Measurements from ENCODE around the gene ADH1C.
"Not testable (repeated sequence)": the region's sequence is repeated elsewhere in the genome, so short reads cannot be mapped to it uniquely, and the experiment has no call there.

The ADH1C gene

DNA sequence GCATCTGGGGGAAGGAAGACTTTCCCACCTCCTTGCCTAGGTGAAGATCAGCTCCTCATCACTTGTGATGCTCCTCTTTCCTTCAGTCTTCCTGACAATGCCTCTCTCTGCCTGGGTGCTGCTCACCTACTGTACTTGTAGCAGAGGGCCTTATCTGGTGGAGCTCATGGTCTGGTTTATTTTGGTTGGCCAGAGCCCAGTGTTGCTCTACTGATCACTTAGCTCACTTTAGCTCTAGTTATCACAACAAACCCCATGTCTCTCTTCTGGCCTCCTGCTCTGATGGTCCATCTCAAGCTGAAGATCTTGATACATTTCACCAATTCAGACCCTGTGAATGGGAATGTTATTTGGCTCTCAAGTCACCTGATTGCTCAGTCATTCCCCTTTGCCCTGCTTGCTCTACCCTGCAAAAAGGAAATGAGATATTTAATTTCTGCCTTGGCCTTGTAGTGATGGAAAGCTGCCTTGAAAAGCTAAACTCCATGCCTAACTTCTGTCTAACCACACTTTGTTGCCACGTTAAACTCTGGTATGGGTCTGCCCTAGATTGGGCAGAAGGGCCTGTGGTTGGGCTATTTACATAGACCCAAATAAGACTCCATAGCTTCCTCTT is 30.3 kb upstream of the ADH1C start:
- peaks cover 3 to 17% (median 15%) of the 10 kb centered on the region in 5 donors for H3K4me1 ChIP-seq (ENCODE audit: control insufficient read depth in 5 of 5, insufficient read depth in 5 of 5, low read length in 5 of 5)
- peaks cover 0 to 3% (median 0%) of the 10 kb centered on the region in 5 donors for H3K9me3 ChIP-seq (ENCODE audit: control insufficient read depth in 5 of 5, low read length in 5 of 5)
- peak overlapping the region; percentile 75 for H3K27ac ChIP-seq (ENCODE audit: low read depth, low read length)
- no peak overlapping the region for H3K9ac ChIP-seq (ENCODE audit: low read length in 5 of 5)
- no peaks in the 10 kb centered on the region for H3K27me3 ChIP-seq (ENCODE audit: control insufficient read depth in 5 of 5, insufficient read depth in 4 of 5, low read length in 5 of 5)
- H3K4me3 ChIP-seq (ENCODE audit: low read depth in 1 of 5, low read length in 5 of 5) = peak overlapping the region in 1 of 5 donors; percentile 26
- H3K36me3 ChIP-seq (ENCODE audit: control insufficient read depth in 5 of 5, insufficient read depth in 5 of 5, low read length in 5 of 5) = no peaks in the 10 kb centered on the region

DNA sequence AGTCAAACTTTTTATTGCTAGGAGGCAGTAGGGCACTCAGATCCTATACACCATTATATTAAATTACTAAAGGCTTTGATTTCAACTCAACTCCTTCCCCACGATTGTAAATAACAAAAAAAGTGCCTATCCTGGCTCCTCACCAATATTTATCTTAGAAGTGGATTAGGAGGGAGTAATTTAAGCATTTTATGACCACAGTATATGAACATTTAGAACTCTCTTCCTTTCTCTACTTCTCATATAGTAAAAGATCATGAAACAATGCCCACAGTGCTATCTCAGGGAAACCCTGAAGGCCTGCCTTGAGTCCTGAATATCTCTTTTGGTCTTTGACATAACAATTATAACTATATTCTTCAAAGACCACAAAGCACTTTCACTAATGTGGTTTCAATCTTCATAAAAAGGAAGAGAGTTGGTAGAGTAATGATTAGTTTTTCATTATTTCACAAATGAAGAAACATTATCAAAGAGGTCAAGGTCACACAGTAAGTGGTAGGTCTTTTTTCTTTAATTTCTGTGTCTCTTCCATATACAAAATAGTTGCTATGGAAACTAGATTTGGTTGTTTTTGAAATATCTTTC is 29.1 kb upstream of the ADH1C start:
- no peaks in the 10 kb centered on the region for H3K36me3 ChIP-seq (ENCODE audit: control insufficient read depth in 5 of 5, insufficient read depth in 5 of 5, low read length in 5 of 5)
- H3K4me1 ChIP-seq (ENCODE audit: control insufficient read depth in 5 of 5, insufficient read depth in 5 of 5, low read length in 5 of 5) = peaks cover 3 to 21% (median 15%) of the 10 kb centered on the region in 5 donors
- H3K27ac ChIP-seq (ENCODE audit: low read depth, low read length) = no peak overlapping the region
- peaks cover 0 to 3% (median 0%) of the 10 kb centered on the region in 5 donors for H3K9me3 ChIP-seq (ENCODE audit: control insufficient read depth in 5 of 5, low read length in 5 of 5)
- no peak overlapping the region for H3K4me3 ChIP-seq (ENCODE audit: low read depth in 1 of 5, low read length in 5 of 5)
- no peak overlapping the region for H3K9ac ChIP-seq (ENCODE audit: low read length in 5 of 5)
- H3K27me3 ChIP-seq (ENCODE audit: control insufficient read depth in 5 of 5, insufficient read depth in 4 of 5, low read length in 5 of 5) = no peaks in the 10 kb centered on the region

DNA sequence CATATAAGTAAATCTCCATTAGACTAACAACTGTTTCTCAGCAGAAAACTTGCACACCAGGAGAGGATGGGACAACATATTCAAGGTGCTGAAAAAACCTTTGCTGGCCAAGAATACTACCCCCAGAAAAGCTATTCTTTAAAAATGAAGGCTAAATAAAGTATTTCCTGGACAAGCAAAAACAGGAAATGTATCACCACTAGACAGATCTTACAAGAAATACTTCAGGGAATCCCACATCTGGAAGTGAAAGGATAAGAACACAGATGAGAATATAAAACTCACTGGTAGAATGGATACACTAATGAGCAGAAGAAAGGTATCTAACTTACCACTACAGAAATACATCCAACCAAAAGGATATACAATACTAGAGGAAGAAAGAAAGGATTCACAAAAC is 27.0 kb upstream of the ADH1C start:
- H3K27me3 ChIP-seq (ENCODE audit: control insufficient read depth in 5 of 5, insufficient read depth in 4 of 5, low read length in 5 of 5) = no peaks in the 10 kb centered on the region
- H3K9me3 ChIP-seq (ENCODE audit: control insufficient read depth in 5 of 5, low read length in 5 of 5) = peaks cover 0 to 3% (median 0%) of the 10 kb centered on the region in 5 donors
- peaks cover 3 to 16% (median 15%) of the 10 kb centered on the region in 5 donors for H3K4me1 ChIP-seq (ENCODE audit: control insufficient read depth in 5 of 5, insufficient read depth in 5 of 5, low read length in 5 of 5)
- H3K27ac ChIP-seq (ENCODE audit: low read depth, low read length) = no peak overlapping the region
- no peak overlapping the region for H3K9ac ChIP-seq (ENCODE audit: low read length in 5 of 5)
- no peaks in the 10 kb centered on the region for H3K36me3 ChIP-seq (ENCODE audit: control insufficient read depth in 5 of 5, insufficient read depth in 5 of 5, low read length in 5 of 5)
- no peak overlapping the region for H3K4me3 ChIP-seq (ENCODE audit: low read depth in 1 of 5, low read length in 5 of 5)

DNA sequence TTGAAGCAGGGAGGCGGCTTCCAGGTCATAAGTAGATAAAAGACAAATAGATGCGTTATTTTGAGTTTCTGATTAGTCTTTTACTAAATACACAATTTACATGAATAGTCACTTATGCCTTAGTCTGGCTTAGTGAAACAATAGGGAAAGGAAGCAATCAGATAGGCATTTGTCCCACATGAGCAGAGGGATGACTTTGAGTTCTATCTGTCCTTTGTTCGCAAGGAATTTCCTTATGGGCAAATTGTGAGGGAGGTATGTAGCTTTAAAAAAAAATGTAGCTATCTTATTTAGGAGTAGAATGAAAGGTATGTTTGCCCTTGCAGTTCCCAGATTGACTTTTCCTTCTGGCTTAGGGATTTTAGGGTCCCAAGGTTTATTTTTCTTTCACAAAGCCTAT is 26.3 kb upstream of the ADH1C start:
- Histone ChIP-seq H3K27me3 (ENCODE audit: control insufficient read depth in 5 of 5, insufficient read depth in 4 of 5, low read length in 5 of 5) (no peaks in the 10 kb centered on the region), H3K36me3 (ENCODE audit: control insufficient read depth in 5 of 5, insufficient read depth in 5 of 5, low read length in 5 of 5) (no peaks in the 10 kb centered on the region), H3K4me3 (ENCODE audit: low read depth in 1 of 5, low read length in 5 of 5) (no peak overlapping the region), H3K27ac (ENCODE audit: low read depth, low read length) (no peak overlapping the region), H3K9ac (ENCODE audit: low read length in 5 of 5) (no peak overlapping the region), H3K9me3 (ENCODE audit: control insufficient read depth in 5 of 5, low read length in 5 of 5) (peaks cover 0 to 3% (median 0%) of the 10 kb centered on the region in 5 donors), H3K4me1 (ENCODE audit: control insufficient read depth in 5 of 5, insufficient read depth in 5 of 5, low read length in 5 of 5) (peaks cover 3 to 16% (median 13%) of the 10 kb centered on the region in 5 donors)

DNA sequence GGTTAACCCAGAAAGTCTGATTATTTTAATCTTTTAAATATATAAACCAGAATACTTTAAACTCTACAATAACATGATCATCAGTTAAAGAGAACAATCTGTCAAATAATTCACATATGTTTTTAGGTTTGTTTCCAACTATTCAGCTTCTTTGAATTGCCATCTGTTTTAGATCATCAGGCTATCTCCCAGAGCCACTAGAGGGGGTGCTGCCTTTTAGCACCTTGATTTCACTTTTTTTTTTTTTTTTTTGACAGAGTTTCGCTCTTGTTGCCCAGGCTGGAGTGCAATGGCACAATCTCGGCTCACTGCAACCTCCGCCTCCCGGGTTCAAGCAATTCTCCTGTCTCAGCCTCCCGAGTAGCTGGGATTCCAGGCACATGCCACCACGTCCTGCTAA is 24.8 kb upstream of the ADH1C start:
- H3K27me3 ChIP-seq (ENCODE audit: control insufficient read depth in 5 of 5, insufficient read depth in 4 of 5, low read length in 5 of 5); H3K4me1 ChIP-seq (ENCODE audit: control insufficient read depth in 5 of 5, insufficient read depth in 5 of 5, low read length in 5 of 5); H3K27ac ChIP-seq (ENCODE audit: low read depth, low read length): not testable (repeated sequence)

DNA sequence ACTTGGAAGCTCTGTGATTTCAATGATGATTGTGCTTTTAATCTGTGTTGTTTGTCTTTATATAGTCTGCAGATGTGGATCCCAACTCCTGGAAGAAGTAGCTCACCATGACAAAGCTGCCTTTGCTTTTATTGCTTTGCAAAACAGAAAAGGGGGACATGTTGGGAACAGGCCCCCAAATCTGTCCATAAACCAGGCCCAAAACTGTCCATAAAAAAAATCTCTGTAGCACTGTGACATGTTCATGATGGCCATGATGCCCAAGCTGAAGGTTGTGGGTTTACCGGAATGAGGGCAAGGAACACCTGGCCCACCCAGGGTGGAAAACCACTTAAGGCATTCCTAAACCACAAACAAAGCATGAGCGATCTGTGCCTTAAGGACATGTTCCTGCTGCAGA is 19.9 kb upstream of the ADH1C start:
- not testable (repeated sequence) for H3K27ac ChIP-seq (ENCODE audit: low read depth, low read length); H3K9ac ChIP-seq (ENCODE audit: low read length in 5 of 5); H3K27me3 ChIP-seq (ENCODE audit: control insufficient read depth in 5 of 5, insufficient read depth in 4 of 5, low read length in 5 of 5); H3K4me1 ChIP-seq (ENCODE audit: control insufficient read depth in 5 of 5, insufficient read depth in 5 of 5, low read length in 5 of 5); H3K36me3 ChIP-seq (ENCODE audit: control insufficient read depth in 5 of 5, insufficient read depth in 5 of 5, low read length in 5 of 5); H3K4me3 ChIP-seq (ENCODE audit: low read depth in 1 of 5, low read length in 5 of 5)
- peaks cover 0 to 10% (median 3%) of the 10 kb centered on the region in 5 donors for H3K9me3 ChIP-seq (ENCODE audit: control insufficient read depth in 5 of 5, low read length in 5 of 5)

More for the DNA sequence above, 24.8 kb upstream of the ADH1C start:
- H3K36me3 ChIP-seq (ENCODE audit: control insufficient read depth in 5 of 5, insufficient read depth in 5 of 5, low read length in 5 of 5); H3K9me3 ChIP-seq (ENCODE audit: control insufficient read depth in 5 of 5, low read length in 5 of 5); H3K4me3 ChIP-seq (ENCODE audit: low read depth in 1 of 5, low read length in 5 of 5); H3K9ac ChIP-seq (ENCODE audit: low read length in 5 of 5): not testable (repeated sequence)

DNA sequence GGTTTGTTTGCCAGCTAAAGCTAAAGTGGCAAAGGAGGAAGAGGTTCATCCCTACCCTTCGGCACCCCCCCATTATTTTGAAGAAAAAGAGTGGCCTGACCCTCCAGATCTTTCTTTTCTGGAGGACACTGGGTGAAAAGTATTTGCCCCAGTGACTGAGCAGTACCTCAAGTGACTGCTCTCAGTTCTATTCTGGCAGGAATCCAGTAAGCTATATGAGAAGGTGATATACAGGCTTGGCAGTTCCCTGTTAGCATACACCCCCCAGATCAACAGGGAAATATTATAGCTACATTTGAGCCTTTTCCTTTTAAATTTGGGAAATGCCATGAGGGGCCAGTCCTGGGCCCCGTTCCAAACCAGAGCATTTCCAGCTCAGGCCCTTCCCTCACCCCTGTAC is 15.3 kb upstream of the ADH1C start:
- H3K27me3 ChIP-seq (ENCODE audit: control insufficient read depth in 5 of 5, insufficient read depth in 4 of 5, low read length in 5 of 5); H3K4me3 ChIP-seq (ENCODE audit: low read depth in 1 of 5, low read length in 5 of 5); H3K9me3 ChIP-seq (ENCODE audit: control insufficient read depth in 5 of 5, low read length in 5 of 5); H3K27ac ChIP-seq (ENCODE audit: low read depth, low read length); H3K36me3 ChIP-seq (ENCODE audit: control insufficient read depth in 5 of 5, insufficient read depth in 5 of 5, low read length in 5 of 5); H3K9ac ChIP-seq (ENCODE audit: low read length in 5 of 5): not testable (repeated sequence)
- peaks cover 0 to 12% (median 5%) of the 10 kb centered on the region in 5 donors for H3K4me1 ChIP-seq (ENCODE audit: control insufficient read depth in 5 of 5, insufficient read depth in 5 of 5, low read length in 5 of 5)

DNA sequence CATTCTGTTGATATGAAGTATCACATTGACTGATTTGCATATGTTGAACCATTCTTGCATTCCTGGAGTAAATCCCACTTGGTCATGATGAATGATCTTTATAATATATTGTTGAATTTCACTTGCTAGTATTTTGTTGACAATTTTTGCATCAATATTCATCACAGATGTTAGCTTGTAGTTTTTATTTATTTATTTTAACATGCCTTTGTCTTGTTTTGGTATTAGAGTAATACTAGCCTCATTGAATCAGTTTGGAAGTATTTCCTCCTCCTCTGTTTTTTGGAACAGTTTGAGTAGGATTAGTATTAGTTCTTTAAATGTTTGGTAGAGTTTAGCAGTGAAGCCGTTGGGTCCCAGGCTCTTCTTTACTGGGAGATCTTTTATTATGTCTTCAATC is 13.9 kb upstream of the ADH1C start:
- H3K36me3 ChIP-seq (ENCODE audit: control insufficient read depth in 5 of 5, insufficient read depth in 5 of 5, low read length in 5 of 5) = no peaks in the 10 kb centered on the region
- no peak overlapping the region for H3K27ac ChIP-seq (ENCODE audit: low read depth, low read length)
- no peak overlapping the region for H3K4me3 ChIP-seq (ENCODE audit: low read depth in 1 of 5, low read length in 5 of 5)
- peaks cover 5 to 26% (median 15%) of the 10 kb centered on the region in 5 donors for H3K4me1 ChIP-seq (ENCODE audit: control insufficient read depth in 5 of 5, insufficient read depth in 5 of 5, low read length in 5 of 5)
- H3K9ac ChIP-seq (ENCODE audit: low read length in 5 of 5) = no peak overlapping the region
- H3K27me3 ChIP-seq (ENCODE audit: control insufficient read depth in 5 of 5, insufficient read depth in 4 of 5, low read length in 5 of 5) = no peaks in the 10 kb centered on the region
- no peaks in the 10 kb centered on the region for H3K9me3 ChIP-seq (ENCODE audit: control insufficient read depth in 5 of 5, low read length in 5 of 5)

DNA sequence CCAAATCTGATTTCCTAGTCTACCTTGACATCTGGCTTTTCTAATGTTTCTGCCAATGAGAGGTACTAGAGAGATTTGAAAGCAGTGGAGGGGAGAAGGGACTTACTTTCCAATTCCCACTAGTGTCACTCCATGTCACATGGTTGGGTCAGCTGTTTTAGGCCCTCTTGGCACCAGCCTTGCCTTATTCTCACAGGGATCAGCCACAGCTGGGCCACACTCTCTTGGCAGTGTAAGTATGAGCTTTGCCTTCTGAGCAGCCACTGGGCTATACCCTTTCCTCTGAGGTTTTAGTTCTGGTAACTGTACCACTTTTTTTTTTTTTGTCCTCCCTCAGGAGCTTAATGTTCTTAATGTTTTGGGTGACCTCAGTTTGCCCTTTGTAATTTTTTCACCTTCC is 10.2 kb upstream of the ADH1C start:
- no peaks in the 10 kb centered on the region for H3K36me3 ChIP-seq (ENCODE audit: control insufficient read depth in 5 of 5, insufficient read depth in 5 of 5, low read length in 5 of 5)
- H3K4me3 ChIP-seq (ENCODE audit: low read depth in 1 of 5, low read length in 5 of 5) = no peak overlapping the region
- no peaks in the 10 kb centered on the region for H3K27me3 ChIP-seq (ENCODE audit: control insufficient read depth in 5 of 5, insufficient read depth in 4 of 5, low read length in 5 of 5)
- H3K27ac ChIP-seq (ENCODE audit: low read depth, low read length) = peak overlapping the region; percentile 78
- H3K4me1 ChIP-seq (ENCODE audit: control insufficient read depth in 5 of 5, insufficient read depth in 5 of 5, low read length in 5 of 5) = peaks cover 5 to 31% (median 25%) of the 10 kb centered on the region in 5 donors
- H3K9ac ChIP-seq (ENCODE audit: low read length in 5 of 5) = peak overlapping the region in 1 of 5 donors; percentile 28
- H3K9me3 ChIP-seq (ENCODE audit: control insufficient read depth in 5 of 5, low read length in 5 of 5) = no peaks in the 10 kb centered on the region

DNA sequence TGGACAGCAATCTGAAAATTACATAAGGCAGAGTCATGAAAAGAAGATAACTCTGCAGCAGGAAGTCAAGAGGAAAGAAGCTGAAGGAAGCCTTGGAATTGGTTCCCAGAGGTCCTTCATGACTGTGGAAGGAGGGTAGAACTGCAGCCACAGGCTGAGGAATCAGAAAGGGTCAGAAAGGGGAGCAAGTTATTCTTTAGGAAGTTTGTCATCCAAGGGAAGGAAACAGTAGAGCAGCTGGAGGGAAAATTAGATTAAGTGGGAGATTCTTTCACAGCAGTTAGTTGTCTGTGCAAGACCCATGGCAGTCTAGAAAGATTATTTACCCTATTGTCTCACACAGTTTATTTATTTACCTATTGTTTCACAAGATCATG is 9.3 kb upstream of the ADH1C start:
- Histone ChIP-seq H3K9ac (ENCODE audit: low read length in 5 of 5) (peak overlapping the region in 1 of 5 donors; percentile 20), H3K9me3 (ENCODE audit: control insufficient read depth in 5 of 5, low read length in 5 of 5) (no peaks in the 10 kb centered on the region), H3K27ac (ENCODE audit: low read depth, low read length) (peak overlapping the region; percentile 78), H3K4me1 (ENCODE audit: control insufficient read depth in 5 of 5, insufficient read depth in 5 of 5, low read length in 5 of 5) (peaks cover 5 to 31% (median 25%) of the 10 kb centered on the region in 5 donors), H3K27me3 (ENCODE audit: control insufficient read depth in 5 of 5, insufficient read depth in 4 of 5, low read length in 5 of 5) (no peaks in the 10 kb centered on the region), H3K4me3 (ENCODE audit: low read depth in 1 of 5, low read length in 5 of 5) (no peak overlapping the region), H3K36me3 (ENCODE audit: control insufficient read depth in 5 of 5, insufficient read depth in 5 of 5, low read length in 5 of 5) (no peaks in the 10 kb centered on the region)

Measured in subcutaneous abdominal adipose tissue (tissue), 5 donors.